H9 (cell line): ENCODE results near the gene HSPB2. TPM values are rescaled to one million over a fixed set of nuclear protein-coding genes. Genes with fewer than 3 reads are reported as not detected.

Experiments used
- DNase-seq: peaks from one replicate; pipeline ENCODE4 v3.0.0-alpha.2; 2017
- H2AFZ ChIP-seq: one replicate; pipeline ENCODE4 v1.6.1; 2013; ENCODE audit warnings: mild to moderate bottlenecking, low read length, control low read depth, moderate library complexity
- H2AK5ac ChIP-seq: 2 replicates; pipeline ENCODE4 v1.6.1; 2013; ENCODE audit warnings: low read length, control low read depth, mixed read lengths; ENCODE audit not compliant: insufficient read length
- H2BK120ac ChIP-seq: one replicate; pipeline ENCODE4 v1.6.1; 2013; ENCODE audit warnings: low read depth, mild to moderate bottlenecking, low read length, control low read depth, inconsistent platforms; ENCODE audit not compliant: poor library complexity, severe bottlenecking
- H2BK12ac ChIP-seq: 2 replicates; pipeline ENCODE4 v1.6.1; 2013; ENCODE audit warnings: low read length, control low read depth, mixed read lengths, low read depth; ENCODE audit not compliant: insufficient read length
- H2BK15ac ChIP-seq: 2 replicates; pipeline ENCODE4 v1.6.1; 2013; ENCODE audit warnings: low read depth, low read length, control low read depth
- H2BK20ac ChIP-seq: one replicate; pipeline ENCODE4 v1.6.1; 2013; ENCODE audit warnings: low read depth, mild to moderate bottlenecking, low read length, control low read depth, inconsistent platforms; ENCODE audit not compliant: poor library complexity, severe bottlenecking
- H2BK5ac ChIP-seq: 2 replicates; pipeline ENCODE4 v1.6.1; 2013; ENCODE audit warnings: low read length, control low read depth, mixed read lengths; ENCODE audit not compliant: insufficient read length
- H3K14ac ChIP-seq: 2 replicates; pipeline ENCODE4 v1.6.1; 2013; ENCODE audit warnings: low read length, control low read depth; ENCODE audit not compliant: insufficient read depth
- H3K18ac ChIP-seq: 2 replicates; pipeline ENCODE4 v1.6.1; 2013; ENCODE audit warnings: low read depth, mild to moderate bottlenecking, mixed read lengths, low read length, control low read depth; ENCODE audit not compliant: insufficient read length
- H3K23ac ChIP-seq: 2 replicates; pipeline ENCODE4 v1.6.1; 2013; ENCODE audit warnings: low read length, control low read depth, mixed read lengths, low read depth; ENCODE audit not compliant: insufficient read length
- H3K23me2 ChIP-seq: 2 replicates; pipeline ENCODE4 v1.6.1; 2013; ENCODE audit warnings: low read depth, mild to moderate bottlenecking, mixed read lengths, low read length, control low read depth; ENCODE audit not compliant: insufficient read length, poor library complexity, severe bottlenecking
- H3K27ac ChIP-seq: 2 replicates; pipeline ENCODE4 v1.5.1; 2013; ENCODE audit warnings: low read length, control low read depth, mixed read lengths, low read depth; ENCODE audit not compliant: insufficient read length
- H3K27me3 ChIP-seq: 2 replicates; pipeline ENCODE4 v1.6.1; 2013; ENCODE audit warnings: low read length, control low read depth, inconsistent platforms; ENCODE audit not compliant: insufficient read depth
- H3K4ac ChIP-seq: 2 replicates; pipeline ENCODE4 v1.6.1; 2013; ENCODE audit warnings: low read depth, mild to moderate bottlenecking, control low read depth, inconsistent platforms, low read length, moderate library complexity
- H3K4me1 ChIP-seq: 2 replicates; pipeline ENCODE4 v1.6.1; 2013; ENCODE audit warnings: low read length, control low read depth, inconsistent platforms; ENCODE audit not compliant: insufficient read depth
- H3K4me2 ChIP-seq: 2 replicates; pipeline ENCODE4 v1.6.1; 2013; ENCODE audit warnings: low read length, control low read depth, mixed read lengths; ENCODE audit not compliant: insufficient read length, insufficient read depth
- H3K56ac ChIP-seq: 2 replicates; pipeline ENCODE4 v1.6.1; 2013; ENCODE audit warnings: low read depth, mild to moderate bottlenecking, mixed read lengths, low read length, control low read depth; ENCODE audit not compliant: insufficient read length
- H3K79me1 ChIP-seq: 2 replicates; pipeline ENCODE4 v1.6.1; 2013; ENCODE audit warnings: low read depth, mild to moderate bottlenecking, moderate library complexity, low read length, control low read depth, inconsistent platforms; ENCODE audit not compliant: insufficient read depth, poor library complexity, severe bottlenecking
- H3K79me2 ChIP-seq: 2 replicates; pipeline ENCODE4 v1.6.1; 2013; ENCODE audit warnings: low read length, control low read depth, inconsistent platforms; ENCODE audit not compliant: insufficient read depth
- H3K9ac ChIP-seq: 2 replicates; pipeline ENCODE4 v1.6.1; 2013; ENCODE audit warnings: low read length, control low read depth, mixed read lengths; ENCODE audit not compliant: insufficient read length; ENCODE audit errors: extremely low read depth
- H3K9me3 ChIP-seq: one replicate; pipeline ENCODE4 v1.6.1; 2013; ENCODE audit warnings: low read depth, low read length, inconsistent platforms; ENCODE audit not compliant: control insufficient read depth
- H3T11ph ChIP-seq: one replicate; pipeline ENCODE4 v1.6.1; 2013; ENCODE audit warnings: mild to moderate bottlenecking, low read length, control low read depth, inconsistent platforms
- H4K20me1 ChIP-seq: one replicate; pipeline ENCODE4 v1.6.1; 2013; ENCODE audit not compliant: control insufficient read depth, insufficient read length, insufficient read depth
- H4K5ac ChIP-seq: 2 replicates; pipeline ENCODE4 v1.6.1; 2013; ENCODE audit warnings: low read depth, mild to moderate bottlenecking, mixed read lengths, low read length, control low read depth; ENCODE audit not compliant: insufficient read length
- H4K8ac ChIP-seq: replicated peaks from 2 replicates; pipeline ENCODE4 v1.6.1; 2013; ENCODE audit warnings: low read length, control low read depth, mixed read lengths, low read depth; ENCODE audit not compliant: insufficient read length
- H4K91ac ChIP-seq: 2 replicates; pipeline ENCODE4 v1.6.1; 2013; ENCODE audit warnings: low read depth, mild to moderate bottlenecking, moderate library complexity, mixed read lengths, low read length, control low read depth; ENCODE audit not compliant: insufficient read length
- H3K27ac Mint-ChIP-seq, 3 experiments: 2 replicates in 2 of 3; 3 replicates in 1 of 3; pipeline ENCODE4 v1.8.0; 2020 to 2021; ENCODE audit warnings: mixed read lengths in 3 of 3, mild to moderate bottlenecking in 1 of 3, moderate library complexity in 1 of 3
- H3K27me3 Mint-ChIP-seq: 2 replicates; pipeline ENCODE4 v1.8.0; 2021; ENCODE audit warnings: low read depth, mild to moderate bottlenecking, moderate library complexity, mixed read lengths
- H3K36me3 Mint-ChIP-seq, 3 experiments: 2 replicates in 2 of 3; 3 replicates in 1 of 3; pipeline ENCODE4 v1.8.0; 2020 to 2021; ENCODE audit warnings: low read depth in 3 of 3, mixed read lengths in 3 of 3; ENCODE audit not compliant: insufficient read depth in 1 of 3
- H3K4me1 Mint-ChIP-seq, 2 experiments: 2 replicates each; pipeline ENCODE4 v1.8.0; 2020; ENCODE audit warnings: mixed read lengths in 2 of 2
- H3K4me3 Mint-ChIP-seq, 2 experiments: 2 replicates in 1 of 2; 3 replicates in 1 of 2; pipeline ENCODE4 v1.8.0; 2020 to 2021; ENCODE audit warnings: mild to moderate bottlenecking in 2 of 2, mixed read lengths in 2 of 2, moderate library complexity in 1 of 2
- H3K9me3 Mint-ChIP-seq, 2 experiments: 2 replicates in 1 of 2; 3 replicates in 1 of 2; pipeline ENCODE4 v1.8.0; 2020; ENCODE audit warnings: mild to moderate bottlenecking in 2 of 2, mixed read lengths in 2 of 2, moderate library complexity in 1 of 2
- whole genome bisulfite sequencing: extraction: QIAGEN DNeasy Blood & Tissue Kit; methylation state at CpG from one replicate; pipeline ENCODE4 v1.1.7; 2013; ENCODE audit warnings: missing lambda C conversion rate, low lambda C conversion rate, mixed read lengths; ENCODE audit not compliant: insufficient read length; ENCODE audit errors: extremely low coverage; 5-methylcytosine and 5-hydroxymethylcytosine counted together
- total RNA-seq: library from RNA; stranded (reverse); gene quantifications from 2 replicates; pipeline ENCODE4 v1.2.1, GENCODE V29; 2021
- TF ChIP-seq, protein P1 (sequence below): fragments of 200-600 bp; sonication (generic); conservative IDR thresholded peaks from 3 replicates; pipeline ENCODE4 v1.8.0; 2021; ENCODE audit warnings: antibody characterized with exemption, mild to moderate bottlenecking

HSPB2 gene
- total RNA-seq, 1 experiment from 2014 or later = 0.22 TPM

DNA sequence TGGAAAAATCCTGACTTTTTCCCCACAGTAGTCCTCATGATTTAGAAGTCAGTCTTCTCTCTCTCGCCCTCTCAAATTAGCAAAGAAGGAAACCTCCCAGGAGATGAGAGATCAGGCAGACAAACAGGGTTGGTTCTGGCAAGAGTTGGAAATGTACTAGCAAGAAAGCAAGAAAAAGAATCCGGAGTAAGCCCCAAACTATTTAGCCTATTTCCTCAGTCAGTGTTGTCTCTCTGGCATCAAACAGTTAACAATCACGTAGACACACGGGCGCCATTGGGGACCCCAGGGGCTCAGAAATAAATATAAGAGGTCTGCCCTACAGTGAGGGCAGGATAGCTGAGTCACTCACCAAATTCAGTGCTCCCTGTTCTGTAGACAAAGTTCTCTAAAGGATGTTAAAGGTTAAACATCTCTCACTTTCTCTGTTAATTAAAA lies 10.8 kb downstream of the HSPB2 start:
- H3K56ac ChIP-seq = no peak overlapping the region
- H3K79me2 ChIP-seq = no peaks in the 10 kb centered on the region
- Mint-ChIP-seq H3K27ac (peak overlapping the region in 2 of 3 experiments; percentile 37 to 88; a peak in 3 of 7 replicates), H3K9me3 (no peaks in the 10 kb centered on the region), H3K4me1 (peaks cover 36 to 40% of the 10 kb centered on the region in 2 experiments), H3K4me3 (no peak overlapping the region), H3K27me3 (no peaks in the 10 kb centered on the region), H3K36me3 (no peaks in the 10 kb centered on the region)
- H2AFZ ChIP-seq = peak overlapping the region; percentile 12
- H3K23me2 ChIP-seq = peaks cover 5% of the 10 kb centered on the region
- H2BK120ac ChIP-seq = no peak overlapping the region
- no peak overlapping the region for H2AK5ac ChIP-seq
- H4K8ac ChIP-seq = no peak overlapping the region
- no peaks in the 10 kb centered on the region for H4K20me1 ChIP-seq
- no peak overlapping the region for H4K5ac ChIP-seq
- H3K4me1 ChIP-seq = peaks cover 3% of the 10 kb centered on the region; the same call in 1 of the 2 replicates
- H3K14ac ChIP-seq = no peak overlapping the region; the same call in 1 of the 2 replicates
- H2BK12ac ChIP-seq = no peak overlapping the region
- no peak overlapping the region for H2BK5ac ChIP-seq
- H3K9ac ChIP-seq = peak overlapping the region; percentile 13
- no peak overlapping the region for H2BK20ac ChIP-seq
- TF ChIP-seq, protein P1, sequence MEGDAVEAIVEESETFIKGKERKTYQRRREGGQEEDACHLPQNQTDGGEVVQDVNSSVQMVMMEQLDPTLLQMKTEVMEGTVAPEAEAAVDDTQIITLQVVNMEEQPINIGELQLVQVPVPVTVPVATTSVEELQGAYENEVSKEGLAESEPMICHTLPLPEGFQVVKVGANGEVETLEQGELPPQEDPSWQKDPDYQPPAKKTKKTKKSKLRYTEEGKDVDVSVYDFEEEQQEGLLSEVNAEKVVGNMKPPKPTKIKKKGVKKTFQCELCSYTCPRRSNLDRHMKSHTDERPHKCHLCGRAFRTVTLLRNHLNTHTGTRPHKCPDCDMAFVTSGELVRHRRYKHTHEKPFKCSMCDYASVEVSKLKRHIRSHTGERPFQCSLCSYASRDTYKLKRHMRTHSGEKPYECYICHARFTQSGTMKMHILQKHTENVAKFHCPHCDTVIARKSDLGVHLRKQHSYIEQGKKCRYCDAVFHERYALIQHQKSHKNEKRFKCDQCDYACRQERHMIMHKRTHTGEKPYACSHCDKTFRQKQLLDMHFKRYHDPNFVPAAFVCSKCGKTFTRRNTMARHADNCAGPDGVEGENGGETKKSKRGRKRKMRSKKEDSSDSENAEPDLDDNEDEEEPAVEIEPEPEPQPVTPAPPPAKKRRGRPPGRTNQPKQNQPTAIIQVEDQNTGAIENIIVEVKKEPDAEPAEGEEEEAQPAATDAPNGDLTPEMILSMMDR = no peak
- no peak for DNase-seq
- no peak overlapping the region for H3K4ac ChIP-seq
- H3K27me3 ChIP-seq = no peaks in the 10 kb centered on the region
- H3K18ac ChIP-seq = no peak overlapping the region
- H3K23ac ChIP-seq = no peak overlapping the region
- no peaks in the 10 kb centered on the region for H3K79me1 ChIP-seq
- no peaks in the 10 kb centered on the region for H3K9me3 ChIP-seq
- H3K4me2 ChIP-seq = no peak overlapping the region
- no peak overlapping the region for H4K91ac ChIP-seq
- H3T11ph ChIP-seq = no peak overlapping the region
- no peak overlapping the region for H3K27ac ChIP-seq
- H2BK15ac ChIP-seq = no peak overlapping the region
- no CpG with 5 or more reads among the region's 5 CpGs for WGBS
